ENCODE results near the gene MAD1L1. TPM values are rescaled to one million over a fixed set of nuclear protein-coding genes. Genes with fewer than 3 reads are reported as not detected.

The MAD1L1 gene
- total RNA-seq, 1 experiment from 2014 or later: 43.8 TPM

GRCh38 chr7:1911571-1911970 lies 321.2 kb downstream of the MAD1L1 start:
- ChIA-PET POLR2A (no interaction called here), CTCF (no interaction called here)
- no peak overlapping the region for H3K4me3 Mint-ChIP-seq
- H3K9me3 Mint-ChIP-seq: no peaks in the 10 kb centered on the region
- H3K36me3 Mint-ChIP-seq: no peaks in the 10 kb centered on the region
- no peaks in the 10 kb centered on the region for H3K27me3 Mint-ChIP-seq (ENCODE audit: low read depth)
- DNase-seq (ENCODE audit: low spot score): no peak
- H3K4me1 Mint-ChIP-seq: no peaks in the 10 kb centered on the region
- H3K27ac Mint-ChIP-seq: peak overlapping the region; percentile 66; the same call in 1 of the 2 replicates
- TF ChIP-seq ZNF121 (CRISPR knock-in tag; IDR thresholded peaks at IDR 0.05): no peak
- TF ChIP-seq, protein P1, sequence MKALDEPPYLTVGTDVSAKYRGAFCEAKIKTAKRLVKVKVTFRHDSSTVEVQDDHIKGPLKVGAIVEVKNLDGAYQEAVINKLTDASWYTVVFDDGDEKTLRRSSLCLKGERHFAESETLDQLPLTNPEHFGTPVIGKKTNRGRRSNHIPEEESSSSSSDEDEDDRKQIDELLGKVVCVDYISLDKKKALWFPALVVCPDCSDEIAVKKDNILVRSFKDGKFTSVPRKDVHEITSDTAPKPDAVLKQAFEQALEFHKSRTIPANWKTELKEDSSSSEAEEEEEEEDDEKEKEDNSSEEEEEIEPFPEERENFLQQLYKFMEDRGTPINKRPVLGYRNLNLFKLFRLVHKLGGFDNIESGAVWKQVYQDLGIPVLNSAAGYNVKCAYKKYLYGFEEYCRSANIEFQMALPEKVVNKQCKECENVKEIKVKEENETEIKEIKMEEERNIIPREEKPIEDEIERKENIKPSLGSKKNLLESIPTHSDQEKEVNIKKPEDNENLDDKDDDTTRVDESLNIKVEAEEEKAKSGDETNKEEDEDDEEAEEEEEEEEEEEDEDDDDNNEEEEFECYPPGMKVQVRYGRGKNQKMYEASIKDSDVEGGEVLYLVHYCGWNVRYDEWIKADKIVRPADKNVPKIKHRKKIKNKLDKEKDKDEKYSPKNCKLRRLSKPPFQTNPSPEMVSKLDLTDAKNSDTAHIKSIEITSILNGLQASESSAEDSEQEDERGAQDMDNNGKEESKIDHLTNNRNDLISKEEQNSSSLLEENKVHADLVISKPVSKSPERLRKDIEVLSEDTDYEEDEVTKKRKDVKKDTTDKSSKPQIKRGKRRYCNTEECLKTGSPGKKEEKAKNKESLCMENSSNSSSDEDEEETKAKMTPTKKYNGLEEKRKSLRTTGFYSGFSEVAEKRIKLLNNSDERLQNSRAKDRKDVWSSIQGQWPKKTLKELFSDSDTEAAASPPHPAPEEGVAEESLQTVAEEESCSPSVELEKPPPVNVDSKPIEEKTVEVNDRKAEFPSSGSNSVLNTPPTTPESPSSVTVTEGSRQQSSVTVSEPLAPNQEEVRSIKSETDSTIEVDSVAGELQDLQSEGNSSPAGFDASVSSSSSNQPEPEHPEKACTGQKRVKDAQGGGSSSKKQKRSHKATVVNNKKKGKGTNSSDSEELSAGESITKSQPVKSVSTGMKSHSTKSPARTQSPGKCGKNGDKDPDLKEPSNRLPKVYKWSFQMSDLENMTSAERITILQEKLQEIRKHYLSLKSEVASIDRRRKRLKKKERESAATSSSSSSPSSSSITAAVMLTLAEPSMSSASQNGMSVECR (CRISPR knock-in tag; IDR thresholded peaks at IDR 0.05; ENCODE audit: borderline replicate concordance): no peak
- TF ChIP-seq TEAD1 (CRISPR knock-in tag; IDR thresholded peaks at IDR 0.05): no peak
- no peak for TF ChIP-seq NFYB (CRISPR knock-in tag; conservative IDR thresholded peaks at IDR 0.05; ENCODE audit: low read depth)
- TF ChIP-seq ZBTB21 (CRISPR knock-in tag; IDR thresholded peaks at IDR 0.05; ENCODE audit: borderline replicate concordance): no peak
- TF ChIP-seq NFATC4 (CRISPR knock-in tag; IDR thresholded peaks at IDR 0.05): no peak
- TF ChIP-seq ERG (CRISPR knock-in tag; IDR thresholded peaks at IDR 0.05): no peak
- no peak for TF ChIP-seq ATF3 (CRISPR knock-in tag; conservative IDR thresholded peaks at IDR 0.05)
- no peak for TF ChIP-seq ETV6 (CRISPR knock-in tag; IDR thresholded peaks at IDR 0.05)
- TF ChIP-seq, protein P2, sequence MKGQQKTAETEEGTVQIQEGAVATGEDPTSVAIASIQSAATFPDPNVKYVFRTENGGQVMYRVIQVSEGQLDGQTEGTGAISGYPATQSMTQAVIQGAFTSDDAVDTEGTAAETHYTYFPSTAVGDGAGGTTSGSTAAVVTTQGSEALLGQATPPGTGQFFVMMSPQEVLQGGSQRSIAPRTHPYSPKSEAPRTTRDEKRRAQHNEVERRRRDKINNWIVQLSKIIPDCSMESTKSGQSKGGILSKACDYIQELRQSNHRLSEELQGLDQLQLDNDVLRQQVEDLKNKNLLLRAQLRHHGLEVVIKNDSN (CRISPR knock-in tag; IDR thresholded peaks at IDR 0.05): no peak
- TF ChIP-seq NR1H2 (CRISPR knock-in tag; IDR thresholded peaks at IDR 0.05): no peak
- TF ChIP-seq SOX15 (CRISPR knock-in tag; IDR thresholded peaks at IDR 0.05): no peak
- TF ChIP-seq NFE2L1 (CRISPR knock-in tag; IDR thresholded peaks at IDR 0.05): no peak
- TF ChIP-seq, protein P3, sequence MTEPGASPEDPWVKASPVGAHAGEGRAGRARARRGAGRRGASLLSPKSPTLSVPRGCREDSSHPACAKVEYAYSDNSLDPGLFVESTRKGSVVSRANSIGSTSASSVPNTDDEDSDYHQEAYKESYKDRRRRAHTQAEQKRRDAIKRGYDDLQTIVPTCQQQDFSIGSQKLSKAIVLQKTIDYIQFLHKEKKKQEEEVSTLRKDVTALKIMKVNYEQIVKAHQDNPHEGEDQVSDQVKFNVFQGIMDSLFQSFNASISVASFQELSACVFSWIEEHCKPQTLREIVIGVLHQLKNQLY (CRISPR knock-in tag; IDR thresholded peaks at IDR 0.05): no peak
- no peak for TF ChIP-seq ZMAT4 (CRISPR knock-in tag; IDR thresholded peaks at IDR 0.05)
- no peak for TF ChIP-seq ELF4 (CRISPR knock-in tag; IDR thresholded peaks at IDR 0.05; ENCODE audit: low read depth)
- TF ChIP-seq, protein P4, sequence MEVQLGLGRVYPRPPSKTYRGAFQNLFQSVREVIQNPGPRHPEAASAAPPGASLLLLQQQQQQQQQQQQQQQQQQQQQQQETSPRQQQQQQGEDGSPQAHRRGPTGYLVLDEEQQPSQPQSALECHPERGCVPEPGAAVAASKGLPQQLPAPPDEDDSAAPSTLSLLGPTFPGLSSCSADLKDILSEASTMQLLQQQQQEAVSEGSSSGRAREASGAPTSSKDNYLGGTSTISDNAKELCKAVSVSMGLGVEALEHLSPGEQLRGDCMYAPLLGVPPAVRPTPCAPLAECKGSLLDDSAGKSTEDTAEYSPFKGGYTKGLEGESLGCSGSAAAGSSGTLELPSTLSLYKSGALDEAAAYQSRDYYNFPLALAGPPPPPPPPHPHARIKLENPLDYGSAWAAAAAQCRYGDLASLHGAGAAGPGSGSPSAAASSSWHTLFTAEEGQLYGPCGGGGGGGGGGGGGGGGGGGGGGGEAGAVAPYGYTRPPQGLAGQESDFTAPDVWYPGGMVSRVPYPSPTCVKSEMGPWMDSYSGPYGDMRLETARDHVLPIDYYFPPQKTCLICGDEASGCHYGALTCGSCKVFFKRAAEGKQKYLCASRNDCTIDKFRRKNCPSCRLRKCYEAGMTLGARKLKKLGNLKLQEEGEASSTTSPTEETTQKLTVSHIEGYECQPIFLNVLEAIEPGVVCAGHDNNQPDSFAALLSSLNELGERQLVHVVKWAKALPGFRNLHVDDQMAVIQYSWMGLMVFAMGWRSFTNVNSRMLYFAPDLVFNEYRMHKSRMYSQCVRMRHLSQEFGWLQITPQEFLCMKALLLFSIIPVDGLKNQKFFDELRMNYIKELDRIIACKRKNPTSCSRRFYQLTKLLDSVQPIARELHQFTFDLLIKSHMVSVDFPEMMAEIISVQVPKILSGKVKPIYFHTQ (CRISPR knock-in tag; IDR thresholded peaks at IDR 0.05): no peak
- no peak for ATAC-seq
